Left cardiac atrium (tissue), 4 donors: ENCODE measurements around the gene PTH2R. TPM values are rescaled to one million over a fixed set of nuclear protein-coding genes. Genes with fewer than 3 reads are reported as not detected.
"Not testable (repeated sequence)": the region's sequence is repeated elsewhere in the genome, so short reads cannot be mapped to it uniquely, and the experiment has no call there.

Experiments
- ATAC-seq, 2 donors: fragments of 200-7000 bp; cut with Tn5 transposase; one replicate each; pipeline ENCODE4 v1.9.1; 2020; ENCODE audit warnings: mild to moderate bottlenecking in 2 of 2, moderate library complexity in 2 of 2
- DNase-seq: peaks from one replicate; pipeline ENCODE4 v3.0.0-alpha.2; 2020
- intact Hi-C, 2 donors: fragments of 100-400 bp; cut with DNase I; formaldehyde crosslinking; loops; one replicate each; pipeline versions ENCODE4 v1.14.1 to v1.15.1; 2022 to 2023
- total RNA-seq, 2 donors: library from RNA; stranded (reverse); fragmentation: NEBNext Ultra II Directional; extraction: Animal tissue kit (Norgen Biotek cat#: 25700); gene quantifications; one replicate each; pipeline ENCODE4 v1.2.1, GENCODE V29; 2021
- donor health status: DM: no; HTN: yes; CAD: no.
- donor health status: DM: no; HTN: yes; CAD: no; lungs with severe emphysema.
- donor health status: DM: yes; HTN: yes; CAD: no.
- donor health status: Dilated cardiomyopathy.

Gene PTH2R
- total RNA-seq, 2 donors from 2014 or later, result not detected

DNA sequence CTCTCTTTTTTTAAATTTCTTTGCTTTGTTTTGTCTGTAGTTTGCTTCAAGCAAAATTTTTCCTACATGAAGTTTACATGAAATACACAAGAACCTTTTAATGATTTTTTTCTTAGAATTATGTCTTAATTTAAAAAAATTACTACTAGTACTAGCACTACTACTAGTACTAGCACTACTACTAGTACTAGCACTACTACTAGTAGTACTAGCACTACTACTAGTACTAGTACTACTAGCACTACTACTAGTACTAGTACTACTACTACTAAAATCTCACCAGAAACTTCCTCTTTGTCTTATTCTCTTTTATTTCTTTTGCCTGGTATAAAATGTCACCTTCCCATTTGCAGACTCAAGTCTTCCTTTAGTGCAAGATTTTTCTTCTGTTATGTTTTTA, 71.1 kb downstream of the PTH2R start:
- intact Hi-C loops, result no loop called here
- DNase-seq (no peak), ATAC-seq (no peak)

DNA sequence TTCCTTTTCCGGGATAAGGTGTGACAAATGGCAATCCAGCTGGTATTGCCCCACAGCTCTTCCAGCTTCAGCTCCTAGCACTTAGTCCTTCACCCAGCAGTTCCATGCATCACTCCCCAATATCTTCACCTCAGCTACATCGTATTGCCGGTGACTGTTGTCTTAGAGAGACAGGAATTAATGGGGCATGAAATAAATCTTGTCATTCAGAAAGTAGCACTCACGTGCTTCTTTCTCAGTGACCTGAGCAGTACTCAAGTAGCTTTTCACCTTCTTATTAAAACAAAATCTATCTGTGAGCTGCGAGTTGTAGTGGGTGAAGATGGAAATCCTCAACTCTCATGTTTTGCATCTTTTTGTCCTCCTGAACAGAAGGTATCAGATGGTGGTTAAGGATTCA, 72.8 kb downstream of the PTH2R start:
- intact Hi-C loops, result no loop called here
- ATAC-seq, result no peak
- no peak for DNase-seq

GRCh38 chr2:208481945-208482344, 75.4 kb downstream of the PTH2R start:
- DNase-seq, ATAC-seq, intact Hi-C loops: not testable (repeated sequence)

- DNase-seq, intact Hi-C loops, ATAC-seq: not testable (repeated sequence)
These were observed 75.9 kb downstream of the PTH2R start for GRCh38 chr2:208482453-208483015.

DNA sequence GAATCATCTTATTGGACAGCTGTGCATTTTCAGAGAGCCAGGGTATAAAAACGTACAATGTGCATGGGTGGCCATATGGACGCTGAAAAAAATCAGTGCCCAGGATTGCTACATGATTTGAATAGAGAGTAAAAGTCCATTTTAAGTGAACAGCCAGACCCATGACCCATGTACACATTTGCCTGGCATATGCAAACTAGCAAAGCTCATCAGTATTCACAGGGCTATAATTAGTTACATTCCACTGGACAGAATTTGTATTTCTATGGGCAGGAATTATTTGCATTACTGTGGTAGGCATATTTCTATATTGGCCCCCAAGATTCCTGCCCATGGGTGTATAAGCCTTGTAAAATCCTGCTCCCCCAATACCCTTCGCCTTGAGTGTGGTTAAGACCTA, 78.8 kb downstream of the PTH2R start:
- intact Hi-C loops, result no loop called here
- DNase-seq (no peak), ATAC-seq (no peak)

DNA sequence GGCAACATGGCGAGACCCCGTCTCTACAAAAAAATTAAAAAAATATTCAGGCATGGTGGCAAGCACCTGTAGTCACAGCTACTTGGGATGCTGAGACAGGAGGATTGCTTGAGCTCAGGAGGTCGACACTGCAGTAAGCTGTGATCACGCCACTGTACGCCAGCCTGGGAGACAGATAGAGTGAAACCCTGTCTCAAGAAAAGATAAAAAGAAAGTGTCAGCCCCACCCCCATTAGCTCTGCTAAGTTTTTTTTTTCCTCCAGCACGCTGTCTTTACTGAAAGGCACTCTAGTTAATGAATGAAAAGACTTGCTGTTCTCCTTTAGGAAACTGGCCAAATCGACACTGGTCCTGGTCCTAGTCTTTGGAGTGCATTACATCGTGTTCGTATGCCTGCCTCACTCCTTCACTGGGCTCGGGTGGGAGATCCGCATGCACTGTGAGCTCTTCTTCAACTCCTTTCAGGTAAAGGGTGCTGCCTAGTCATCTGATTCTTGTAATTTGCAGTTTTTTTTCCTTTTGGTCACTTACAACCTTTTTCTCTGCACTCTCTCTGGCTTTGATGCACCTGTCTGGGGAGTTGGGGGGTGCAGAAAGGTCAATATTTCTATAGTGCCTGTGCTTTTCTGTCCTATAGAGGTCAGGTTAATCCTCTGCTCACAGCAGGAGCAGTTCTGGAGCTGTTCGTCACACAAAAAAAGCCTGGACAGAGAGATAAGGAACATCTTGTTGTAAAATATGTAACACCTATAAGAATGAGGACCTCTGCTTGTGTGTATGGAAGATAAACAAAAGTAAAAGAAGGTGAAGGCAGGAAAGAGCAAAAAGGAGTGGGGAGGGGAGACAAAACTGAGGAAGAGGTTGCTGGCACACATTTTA, 82.3 kb downstream of the PTH2R start:
- no peak for ATAC-seq
- no peak for DNase-seq
- intact Hi-C loops, result no loop called here

DNA sequence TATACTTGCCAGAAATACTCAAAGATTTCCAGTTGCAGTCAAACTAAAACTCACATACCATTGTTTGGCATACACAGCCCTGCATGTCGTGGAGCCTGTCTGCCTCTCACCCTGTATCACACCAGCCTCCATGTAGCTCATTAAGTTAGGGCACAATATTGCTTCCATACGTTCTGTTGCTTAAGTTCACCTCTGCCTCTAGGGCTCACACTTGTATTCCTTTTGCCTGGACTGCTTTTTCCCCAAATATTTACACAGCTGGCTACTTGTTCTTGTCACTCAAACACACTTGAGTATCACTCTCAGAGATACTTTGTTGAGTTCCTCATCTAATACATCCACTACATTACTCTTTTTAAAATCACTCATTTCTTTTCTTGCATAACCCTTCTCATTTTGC, 83.1 kb downstream of the PTH2R start:
- no peak for ATAC-seq

DNA sequence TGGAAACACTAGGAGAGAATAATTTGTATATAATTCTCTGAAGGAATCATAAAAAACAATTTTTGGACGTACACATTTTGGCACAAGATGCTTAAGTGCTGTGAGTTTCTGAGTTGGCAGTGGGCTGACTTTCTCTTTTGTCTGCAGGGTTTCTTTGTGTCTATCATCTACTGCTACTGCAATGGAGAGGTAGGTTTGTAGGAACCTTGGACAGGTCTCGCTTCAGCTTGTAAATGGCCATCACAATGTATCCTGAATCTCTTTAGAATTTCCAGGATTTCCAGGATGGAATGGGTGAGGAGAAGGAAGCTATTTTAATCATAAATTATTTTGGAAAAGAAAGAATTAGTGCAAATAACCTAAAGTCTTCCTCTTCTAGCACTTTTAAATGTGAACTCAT, 83.9 kb downstream of the PTH2R start:
- intact Hi-C loops, result no loop called here
- ATAC-seq, result no peak
- DNase-seq, result no peak

More for the DNA sequence above, 83.1 kb downstream of the PTH2R start:
- intact Hi-C loops, result no loop called here
- DNase-seq, result no peak

GRCh38 chr2:208491641-208492040, 85.0 kb downstream of the PTH2R start:
- intact Hi-C loops, result no loop called here
- ATAC-seq (no peak), DNase-seq (no peak)

DNA sequence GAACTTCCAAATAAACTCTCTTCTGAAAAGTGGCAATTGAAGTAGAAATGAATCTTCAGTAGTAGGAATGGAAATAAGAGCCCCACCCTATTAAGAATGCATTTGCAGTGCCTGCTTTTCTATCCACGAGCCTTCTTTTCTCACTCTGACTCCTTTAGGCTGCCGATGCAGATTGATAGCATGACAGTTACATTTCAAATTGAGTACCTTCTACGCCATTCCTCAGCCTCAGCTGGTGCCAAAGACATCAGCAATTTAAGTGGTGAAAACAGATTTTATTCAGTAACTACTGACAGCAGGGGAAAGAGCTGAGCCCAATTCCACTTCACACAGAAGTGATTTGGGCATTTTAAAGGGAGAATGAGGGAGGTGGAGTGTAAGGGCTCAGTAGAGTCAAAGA, 85.5 kb downstream of the PTH2R start:
- intact Hi-C loops, result no loop called here
- ATAC-seq, result no peak
- DNase-seq, result no peak

DNA sequence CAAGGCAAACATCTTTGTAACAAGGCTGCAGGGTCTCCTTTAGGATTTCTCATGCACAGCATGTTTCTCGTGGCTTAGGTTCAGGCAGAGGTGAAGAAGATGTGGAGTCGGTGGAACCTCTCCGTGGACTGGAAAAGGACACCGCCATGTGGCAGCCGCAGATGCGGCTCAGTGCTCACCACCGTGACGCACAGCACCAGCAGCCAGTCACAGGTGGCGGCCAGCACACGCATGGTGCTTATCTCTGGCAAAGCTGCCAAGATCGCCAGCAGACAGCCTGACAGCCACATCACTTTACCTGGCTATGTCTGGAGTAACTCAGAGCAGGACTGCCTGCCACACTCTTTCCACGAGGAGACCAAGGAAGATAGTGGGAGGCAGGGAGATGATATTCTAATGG, 86.6 kb downstream of the PTH2R start:
- no peak for ATAC-seq
- no peak for DNase-seq
- intact Hi-C loops, result no loop called here

GRCh38 chr2:208496129-208496528, 89.5 kb downstream of the PTH2R start:
- intact Hi-C loops, result no loop called here

GRCh38 chr2:208501206-208501605, 94.6 kb downstream of the PTH2R start:
- ATAC-seq, result peak in 1 of 2 donors; percentile 35
- no peak for DNase-seq
- intact Hi-C loops, result no loop called here

More at GRCh38 chr2:208496129-208496528, 89.5 kb downstream of the PTH2R start:
- ATAC-seq (no peak), DNase-seq (no peak)

GRCh38 chr2:208502288-208502687, 95.7 kb downstream of the PTH2R start:
- ATAC-seq (no peak), DNase-seq (no peak)
- intact Hi-C loops, result no loop called here

GRCh38 chr2:208505365-208505764, 98.8 kb downstream of the PTH2R start:
- ATAC-seq, intact Hi-C loops, DNase-seq: not testable (repeated sequence)

GRCh38 chr2:208509586-208509985, 103.0 kb downstream of the PTH2R start:
- DNase-seq (no peak), ATAC-seq (no peak)
- intact Hi-C loops, result no loop called here

DNA sequence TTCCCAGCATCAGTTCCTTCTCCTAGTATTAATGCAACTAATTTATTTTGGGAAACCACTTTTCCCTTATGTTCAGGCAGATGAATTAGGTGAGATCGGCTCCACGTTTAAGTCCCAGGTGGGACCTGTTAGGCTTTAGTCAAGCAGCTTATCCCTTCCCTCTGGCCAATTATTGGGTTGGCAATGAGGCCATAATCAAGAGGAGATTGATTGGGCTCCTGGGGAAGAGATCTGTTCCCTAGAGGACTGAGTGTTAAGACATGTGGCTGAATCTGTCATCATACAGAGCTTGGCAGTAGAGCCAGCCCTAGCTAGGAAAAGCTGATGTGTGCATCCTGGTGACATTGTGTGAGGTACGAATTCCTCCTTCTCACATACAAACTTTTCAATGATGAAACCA, 104.4 kb downstream of the PTH2R start:
- intact Hi-C loops, result no loop called here
- DNase-seq, result no peak
- no peak for ATAC-seq

- intact Hi-C loops, result no loop called here
- DNase-seq (no peak), ATAC-seq (no peak)
These were observed 105.0 kb downstream of the PTH2R start for GRCh38 chr2:208511573-208511972.

DNA sequence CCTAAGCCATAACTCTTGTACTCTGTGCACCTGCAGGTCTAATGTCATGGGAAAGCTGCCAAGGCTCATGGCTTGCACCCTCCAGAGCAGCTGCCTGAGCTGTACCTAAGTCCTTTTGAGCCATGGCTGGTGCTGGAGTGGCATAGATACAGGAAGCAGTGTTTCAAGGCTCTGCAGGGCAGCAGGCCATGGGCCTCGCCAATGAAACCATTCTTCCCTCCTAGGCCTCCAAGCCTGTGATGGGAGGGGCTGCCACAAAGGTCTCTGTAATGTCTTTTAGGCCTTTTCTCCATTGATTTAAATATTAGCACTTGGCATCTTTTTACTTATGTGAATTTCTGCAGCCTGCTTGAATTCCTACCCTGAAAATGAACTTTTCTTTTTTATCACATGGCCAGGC, 108.5 kb downstream of the PTH2R start:
- no peak for ATAC-seq
- intact Hi-C loops, result no loop called here
- no peak for DNase-seq

GRCh38 chr2:208523069-208523468, 116.5 kb downstream of the PTH2R start:
- intact Hi-C loops, ATAC-seq, DNase-seq: not testable (repeated sequence)

DNA sequence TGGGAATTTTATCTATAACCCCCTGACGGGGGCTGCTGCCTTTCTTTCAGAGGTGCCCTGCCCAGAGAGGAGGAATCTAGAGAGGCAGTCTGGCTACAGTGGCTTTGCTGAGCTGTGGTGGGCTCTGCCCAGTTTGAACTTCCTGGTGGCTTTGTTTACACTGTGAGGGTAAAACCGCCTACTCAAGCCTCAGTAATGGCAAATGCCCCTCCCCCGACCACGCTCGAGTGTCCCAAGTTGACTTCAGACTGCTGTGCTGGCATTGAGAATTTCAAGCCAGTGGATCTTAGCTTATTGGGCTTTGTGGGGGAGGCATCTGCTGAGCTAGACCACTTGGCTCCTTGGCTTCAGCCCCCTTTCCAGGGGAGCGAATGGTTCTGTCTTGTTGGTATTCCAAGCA, 118.6 kb downstream of the PTH2R start:
- DNase-seq, intact Hi-C loops, ATAC-seq: not testable (repeated sequence)
